ENCODE results near the gene PABPN1. TPM values are rescaled to one million over a fixed set of nuclear protein-coding genes. Genes with fewer than 3 reads are reported as not detected.
A peak's percentile ranks its signal among the peaks of the same experiment; 100 is the strongest.

Gene PABPN1
- total and polyA plus RNA-seq, 2 of the 13 experiments (the other 11 are each of a cell fraction or from before 2014, with no cell fraction given) = 233 to 524 TPM

- TF ChIP-seq CREB3 (CRISPR knock-in tag; IDR thresholded peaks at IDR 0.05) (peak; percentile 63; the same call in 1 of the 2 replicates), ZNF713 (CRISPR knock-in tag; IDR thresholded peaks at IDR 0.05) (no peak), MIXL1 (CRISPR knock-in tag; IDR thresholded peaks at IDR 0.05) (no peak; the same call in 1 of the 2 replicates), ZNF790 (CRISPR knock-in tag; IDR thresholded peaks at IDR 0.05; ENCODE audit: borderline replicate concordance) (peak; percentile 74; the same call in 1 of the 2 replicates), ZNF503 (CRISPR knock-in tag; IDR thresholded peaks at IDR 0.05) (peak; percentile 69; the same call in 1 of the 2 replicates), ATF2 (CRISPR knock-in tag; IDR thresholded peaks at IDR 0.05) (peak; percentile 48; the same call in 1 of the 2 replicates), ATF7 (IDR thresholded peaks at IDR 0.05) (no peak), ATF7 (CRISPR knock-in tag; IDR thresholded peaks at IDR 0.05) (peak; percentile 53; the same call in 1 of the 2 replicates), TARDBP (CRISPR knock-in tag; IDR thresholded peaks at IDR 0.05) (0 out of 2 replicates have a peak, but pooled peaks have one; percentile 17), KMT2A (CRISPR knock-in tag; IDR thresholded peaks at IDR 0.05) (peak; percentile 65; the same call in 1 of the 2 replicates), ZBTB4 (CRISPR knock-in tag; IDR thresholded peaks at IDR 0.05; ENCODE audit: borderline replicate concordance) (peak; percentile 67; the same call in 1 of the 2 replicates), ZNF414 (CRISPR knock-in tag; IDR thresholded peaks at IDR 0.05) (peak; percentile 86), MIER2 (CRISPR knock-in tag; IDR thresholded peaks at IDR 0.05) (0 out of 2 replicates have a peak, but pooled peaks have one; percentile 49), TMF1 (CRISPR knock-in tag; IDR thresholded peaks at IDR 0.05; ENCODE audit: low read depth) (no peak; the same call in none of the 2 replicates), JUNB (CRISPR knock-in tag; IDR thresholded peaks at IDR 0.05; ENCODE audit: borderline replicate concordance) (no peak; the same call in 1 of the 2 replicates), TAF15 (IDR thresholded peaks at IDR 0.05; ENCODE audit: low read depth, low read length, poor library complexity, severe bottlenecking) (peak; percentile 89), SMARCC2 (IDR thresholded peaks at IDR 0.05) (no peak)
Observed at GRCh38 chr14:23321572-23322547, 603 bp downstream of the PABPN1 start (continued).
